HG03378 (cell line): ENCODE results near the gene FAM20B.
A peak's percentile ranks its signal among the peaks of the same experiment; 100 is the strongest.
"Not testable (repeated sequence)": the region's sequence is repeated elsewhere in the genome, so short reads cannot be mapped to it uniquely, and the experiment has no call there.

ENCODE experiments used
- ATAC-seq: cut with Tn5 transposase; IDR thresholded peaks from one replicate; pipeline ENCODE4 v1.9.1; 2021; ENCODE audit warnings: mild to moderate bottlenecking, moderate library complexity; ENCODE audit not compliant: unreplicated experiment

FAM20B gene

GRCh38 chr1:179021873-179022272 is 3.8 kb upstream of the FAM20B start:
- no peak for ATAC-seq

DNA sequence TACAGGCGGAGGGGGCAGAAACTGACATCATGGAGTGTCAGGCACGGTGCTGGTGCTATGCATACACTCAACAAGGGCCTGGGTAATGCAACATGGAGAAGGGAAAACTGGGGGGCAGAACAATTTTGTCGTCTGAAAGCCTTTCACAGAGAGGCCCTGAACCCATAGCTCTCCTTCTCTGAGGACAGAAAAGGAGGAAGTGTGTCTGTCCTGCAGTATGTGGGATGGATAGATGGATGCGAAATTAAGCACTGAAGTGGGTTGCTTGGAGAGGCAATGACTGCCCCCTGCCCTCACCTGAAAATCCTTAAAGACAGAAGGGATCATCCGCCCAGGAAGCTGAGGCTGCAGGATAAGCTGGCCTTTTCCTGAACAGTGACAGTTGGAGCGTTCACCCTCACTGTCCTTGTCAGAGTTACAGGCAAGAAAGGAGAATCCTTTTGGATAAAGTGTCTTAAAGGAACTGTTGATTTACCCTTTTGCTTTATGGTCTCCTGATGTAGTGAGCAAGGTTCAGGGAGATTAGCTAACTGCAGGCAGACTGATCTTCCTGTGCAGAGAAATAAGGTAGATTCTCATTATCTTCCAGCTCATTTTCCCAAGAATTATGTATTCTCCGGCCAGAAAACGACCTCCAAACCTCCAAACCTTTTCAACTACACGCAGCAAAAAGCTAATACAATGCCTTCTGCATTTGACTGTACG is 1.6 kb upstream of the FAM20B start:
- no peak for ATAC-seq

DNA sequence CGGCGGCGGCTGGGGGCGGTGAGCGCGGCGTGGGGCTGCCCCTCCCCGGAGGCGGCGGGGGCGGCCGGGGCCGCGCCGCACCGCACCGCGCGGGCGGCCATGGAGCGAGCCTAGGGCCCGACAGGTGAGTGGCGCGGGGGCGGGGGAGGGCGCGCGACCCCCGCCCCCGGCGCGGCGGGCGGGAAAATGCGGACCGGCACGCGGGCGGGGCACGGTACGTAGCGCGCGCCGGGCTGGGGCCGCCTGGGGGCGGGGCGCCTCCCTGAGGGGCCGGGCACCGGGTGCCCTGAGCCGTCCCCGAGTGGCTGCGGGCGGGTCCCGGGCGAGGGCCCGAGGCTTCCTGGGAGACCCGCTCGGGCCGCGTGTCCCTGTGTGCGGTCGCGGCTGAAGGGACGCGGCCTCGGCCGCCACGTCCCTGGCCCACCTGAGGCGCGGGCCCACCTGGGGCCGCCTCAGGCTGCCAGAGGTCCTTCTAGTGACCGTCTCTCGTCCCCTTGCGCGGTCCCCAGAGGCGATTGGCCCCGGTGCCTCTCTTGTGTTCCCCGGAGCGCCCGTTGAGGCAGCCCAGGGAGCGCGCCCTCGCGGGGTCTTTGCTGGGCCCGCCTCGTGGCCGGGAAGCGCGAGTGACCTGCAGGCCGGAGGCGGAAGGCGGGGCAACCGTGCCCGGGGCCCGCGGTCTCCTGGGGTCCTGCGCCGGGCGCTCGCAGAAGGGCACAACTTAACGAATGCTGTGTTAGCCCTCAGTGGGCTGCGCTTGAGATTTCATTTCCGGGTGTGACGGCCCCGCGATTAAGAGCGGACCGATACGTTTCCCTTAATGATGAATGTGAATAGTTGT is 500 bp downstream of the FAM20B start:
- ATAC-seq: peak; percentile 57

- no peak for ATAC-seq
Measured at GRCh38 chr1:179026813-179027669, 1.3 kb downstream of the FAM20B start.

DNA sequence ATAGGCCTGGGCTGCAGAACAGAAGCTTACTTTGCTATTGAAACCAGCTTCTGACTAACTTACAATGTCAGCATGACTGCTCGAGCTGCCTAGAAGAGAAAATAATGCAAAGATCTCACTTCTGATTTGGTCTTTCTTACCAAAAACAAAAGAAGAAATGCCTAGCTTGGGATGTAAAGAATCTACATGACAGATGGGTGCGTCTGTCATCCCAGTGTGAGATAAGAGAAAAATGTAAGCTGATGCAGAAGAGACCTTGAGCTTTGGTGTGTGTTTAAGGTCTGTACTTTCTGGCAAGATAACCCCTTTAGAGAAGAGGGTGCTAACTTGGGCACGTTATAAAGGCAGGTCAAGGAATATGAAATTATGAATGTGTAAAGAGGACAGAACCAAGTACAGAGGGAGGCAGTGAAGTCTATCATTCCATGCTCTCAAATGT is 3.6 kb downstream of the FAM20B start:
- ATAC-seq: no peak

GRCh38 chr1:179030130-179030529 is 4.4 kb downstream of the FAM20B start:
- no peak for ATAC-seq

DNA sequence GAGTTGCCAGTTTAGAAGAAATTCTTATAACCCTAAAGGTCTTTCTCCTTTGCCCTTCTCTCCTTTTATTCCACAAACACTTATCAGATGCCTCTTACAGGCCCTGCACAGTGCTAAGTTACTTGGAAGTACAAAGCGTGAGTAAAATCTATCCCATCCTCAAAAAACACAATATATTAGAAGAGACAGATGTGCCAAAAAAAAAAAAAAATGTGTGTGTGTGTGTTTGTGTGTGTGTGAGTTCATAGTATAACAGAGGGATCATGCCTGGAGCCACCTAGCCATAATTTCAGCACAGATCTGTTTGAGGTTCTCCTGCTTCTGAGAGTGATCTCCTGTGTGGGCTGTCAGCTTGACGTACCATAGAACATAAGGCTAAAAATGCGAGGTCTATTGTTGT is 5.0 kb downstream of the FAM20B start:
- no peak for ATAC-seq

- no peak for ATAC-seq
Measured at GRCh38 chr1:179031284-179031683, 5.6 kb downstream of the FAM20B start.

DNA sequence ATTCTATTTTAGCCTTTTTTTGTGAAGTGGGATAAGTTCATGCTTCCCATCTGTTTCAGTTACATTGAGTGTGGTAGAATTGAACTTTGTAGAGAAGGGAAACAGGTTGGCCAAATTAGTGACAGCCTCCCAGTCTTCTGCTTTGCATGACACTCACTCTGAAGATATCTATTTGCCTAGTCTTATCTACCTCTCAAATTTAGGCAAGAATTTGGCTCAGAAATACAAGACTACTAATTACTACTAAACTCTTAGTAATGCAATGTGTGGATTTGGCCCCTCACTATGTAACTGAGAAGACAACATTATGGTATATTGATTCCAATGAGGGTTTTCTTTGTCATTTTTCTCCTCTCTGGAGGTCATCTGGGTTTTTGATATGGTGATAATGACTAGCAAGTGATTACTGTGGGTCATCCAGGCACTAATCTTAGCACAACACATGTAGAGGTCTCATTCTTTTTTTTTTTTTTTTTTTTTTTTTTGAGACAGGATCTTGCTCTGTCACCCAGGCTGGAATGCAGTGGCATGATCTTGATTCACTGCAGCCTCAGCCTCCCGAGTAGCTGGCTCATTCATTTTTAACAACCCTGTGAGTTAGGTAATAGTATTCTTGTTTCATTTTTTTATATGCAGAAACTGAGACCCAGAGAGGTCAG is 6.3 kb downstream of the FAM20B start:
- no peak for ATAC-seq

DNA sequence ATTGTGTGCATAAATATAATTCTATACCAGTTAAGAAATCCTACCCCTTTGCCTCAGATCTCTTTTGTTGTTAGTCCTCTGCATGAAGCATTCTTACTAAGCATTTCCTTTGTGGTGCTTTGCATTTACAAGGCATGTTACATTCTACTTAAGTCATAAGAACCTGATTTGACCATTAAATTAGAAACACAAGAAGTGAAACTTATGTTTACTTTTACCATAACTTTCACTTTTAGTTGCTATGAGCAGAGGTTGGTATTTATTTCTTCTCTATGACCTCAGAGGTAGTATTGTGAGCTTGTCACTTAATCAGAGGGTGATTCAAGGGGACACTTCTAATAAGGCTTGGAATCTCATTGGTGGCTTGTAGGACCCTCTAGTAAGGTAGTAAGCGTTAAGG is 9.0 kb downstream of the FAM20B start:
- ATAC-seq: peak; percentile 92

DNA sequence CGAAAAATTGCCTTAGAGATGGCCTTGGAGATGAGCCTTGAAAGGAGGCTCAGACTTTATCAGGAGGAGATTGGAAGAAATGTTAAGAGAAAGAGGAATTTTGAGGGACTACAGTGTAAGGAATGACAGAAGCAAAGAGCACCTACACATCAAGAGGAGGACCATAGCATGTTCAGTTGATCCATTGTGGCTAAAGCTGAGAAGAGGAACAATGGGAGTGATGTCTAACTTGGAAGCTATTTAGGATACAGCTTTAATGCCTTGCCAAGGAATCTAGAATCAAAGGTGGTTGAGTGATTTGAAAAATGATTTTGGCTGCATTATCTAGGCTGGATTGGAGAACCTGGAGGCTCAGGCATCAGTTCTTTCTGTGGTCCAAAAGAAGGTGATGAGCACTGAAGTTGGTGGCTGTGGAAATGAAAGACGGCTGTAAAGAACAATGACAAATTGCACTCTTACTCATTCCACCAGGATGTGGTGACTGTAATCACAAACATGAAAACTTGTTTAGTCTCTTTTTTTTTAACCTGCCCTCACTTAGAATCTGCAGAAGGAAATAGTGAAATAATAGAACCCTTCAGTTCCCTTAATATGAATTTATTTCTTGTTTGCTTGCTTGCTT is 11.3 kb downstream of the FAM20B start:
- peak; percentile 34 for ATAC-seq

GRCh38 chr1:179038528-179039281 is 13.0 kb downstream of the FAM20B start:
- ATAC-seq: no peak

DNA sequence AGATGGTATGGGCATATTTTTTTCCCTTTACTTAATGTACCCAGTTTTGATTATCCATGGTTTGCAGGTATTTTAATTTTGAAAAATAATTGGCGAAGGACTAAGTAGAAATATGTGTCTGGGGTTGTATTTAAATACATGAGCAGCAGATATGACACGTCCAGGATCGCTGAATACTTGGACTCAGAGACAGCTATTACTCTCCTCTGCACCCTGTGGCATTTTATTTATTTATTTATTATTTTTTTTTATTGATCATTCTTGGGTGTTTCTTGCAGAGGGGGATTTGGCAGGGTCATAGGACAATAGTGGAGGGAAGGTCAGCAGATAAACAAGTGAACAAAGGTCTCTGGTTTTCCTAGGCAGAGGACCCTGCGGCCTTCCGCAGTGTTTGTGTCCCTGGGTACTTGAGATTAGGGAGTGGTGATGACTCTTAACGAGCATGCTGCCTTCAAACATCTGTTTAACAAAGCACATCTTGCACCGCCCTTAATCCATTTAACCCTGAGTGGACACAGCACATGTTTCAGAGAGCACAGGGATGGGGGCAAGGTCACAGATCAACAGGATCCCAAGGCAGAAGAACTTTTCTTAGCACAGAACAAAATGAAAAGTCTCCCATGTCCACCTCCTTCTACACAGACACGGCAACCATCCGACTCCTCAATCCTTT is 13.9 kb downstream of the FAM20B start:
- not testable (repeated sequence) for ATAC-seq

GRCh38 chr1:179040175-179040551 is 14.5 kb downstream of the FAM20B start:
- not testable (repeated sequence) for ATAC-seq

- no peak for ATAC-seq
Measured at GRCh38 chr1:179042087-179042486, 16.4 kb downstream of the FAM20B start.

- ATAC-seq: no peak
Measured at GRCh38 chr1:179042700-179043099, 17.0 kb downstream of the FAM20B start.

DNA sequence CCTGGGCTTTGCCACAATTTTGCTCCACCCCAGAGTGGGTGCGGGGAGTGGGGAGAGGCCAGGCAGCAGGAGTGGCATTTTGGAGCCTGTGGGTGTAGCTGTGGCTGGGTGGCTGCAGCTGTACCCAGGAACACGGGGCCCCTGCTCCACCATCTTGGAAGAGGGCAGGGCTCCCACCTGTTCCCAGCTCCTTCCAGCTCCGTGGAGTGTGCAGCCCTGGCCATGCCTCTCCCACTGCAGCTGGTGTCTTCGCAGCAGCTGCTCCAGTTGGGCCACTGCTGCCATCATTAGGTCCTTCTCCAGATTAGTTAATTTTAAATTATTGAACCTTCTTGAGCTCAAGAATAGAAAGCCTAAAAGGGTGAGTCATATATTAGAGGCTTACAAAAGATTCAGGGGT is 17.6 kb downstream of the FAM20B start:
- ATAC-seq: no peak

GRCh38 chr1:179043907-179044306 is 18.2 kb downstream of the FAM20B start:
- no peak for ATAC-seq
